Measurements from ENCODE around the gene FHOD3. TPM values are rescaled to one million over a fixed set of nuclear protein-coding genes. Genes with fewer than 3 reads are reported as not detected.

Gene FHOD3
- total RNA-seq, 1 donor from 2014 or later: not detected

- intact Hi-C loops (cut with micrococcal nuclease): no loop called here
Observed at GRCh38 chr18:36469461-36469860, 171.9 kb downstream of the FHOD3 start.

GRCh38 chr18:36470896-36471295 is 173.4 kb downstream of the FHOD3 start:
- intact Hi-C loops (cut with micrococcal nuclease): no loop called here

- intact Hi-C loops (cut with micrococcal nuclease): no loop called here
Observed at GRCh38 chr18:36471393-36471792, 173.9 kb downstream of the FHOD3 start.

GRCh38 chr18:36476433-36476832 is 178.9 kb downstream of the FHOD3 start:
- intact Hi-C loops (cut with micrococcal nuclease): no loop called here

- intact Hi-C loops (cut with micrococcal nuclease): no loop called here
Observed at GRCh38 chr18:36477776-36478175, 180.3 kb downstream of the FHOD3 start.

- intact Hi-C loops (cut with micrococcal nuclease): no loop called here
Observed at GRCh38 chr18:36481201-36481657, 183.7 kb downstream of the FHOD3 start.

- intact Hi-C loops (cut with micrococcal nuclease): no loop called here
Observed at GRCh38 chr18:36481935-36482334, 184.4 kb downstream of the FHOD3 start.

GRCh38 chr18:36484591-36484990 is 187.1 kb downstream of the FHOD3 start:
- intact Hi-C loops (cut with micrococcal nuclease): no loop called here

GRCh38 chr18:36485772-36486171 is 188.3 kb downstream of the FHOD3 start:
- intact Hi-C loops (cut with micrococcal nuclease): no loop called here

- intact Hi-C loops (cut with micrococcal nuclease): no loop called here
Observed at GRCh38 chr18:36488131-36488530, 190.6 kb downstream of the FHOD3 start.

GRCh38 chr18:36490897-36491296 is 193.4 kb downstream of the FHOD3 start:
- intact Hi-C loops (cut with micrococcal nuclease): no loop called here

- intact Hi-C loops (cut with micrococcal nuclease): no loop called here
Observed at GRCh38 chr18:36492604-36493329, 195.3 kb downstream of the FHOD3 start.

- intact Hi-C loops (cut with micrococcal nuclease): no loop called here
Observed at GRCh38 chr18:36493349-36494159, 196.0 kb downstream of the FHOD3 start.

- intact Hi-C loops (cut with micrococcal nuclease): no loop called here
Observed at GRCh38 chr18:36494160-36494437, 196.6 kb downstream of the FHOD3 start.

- intact Hi-C loops (cut with micrococcal nuclease): no loop called here
Observed at GRCh38 chr18:36496022-36496421, 198.5 kb downstream of the FHOD3 start.

- intact Hi-C loops (cut with micrococcal nuclease): no loop called here
Observed at GRCh38 chr18:36499938-36500337, 202.4 kb downstream of the FHOD3 start.

- intact Hi-C loops (cut with micrococcal nuclease): no loop called here
Observed at GRCh38 chr18:36501100-36501499, 203.6 kb downstream of the FHOD3 start.

GRCh38 chr18:36503477-36503876 is 206.0 kb downstream of the FHOD3 start:
- intact Hi-C loops (cut with micrococcal nuclease): no loop called here

- intact Hi-C loops (cut with micrococcal nuclease): no loop called here
Observed at GRCh38 chr18:36504928-36505327, 207.4 kb downstream of the FHOD3 start.

- intact Hi-C loops (cut with micrococcal nuclease): no loop called here
Observed at GRCh38 chr18:36505665-36506064, 208.2 kb downstream of the FHOD3 start.

GRCh38 chr18:36509646-36510197 is 212.2 kb downstream of the FHOD3 start:
- intact Hi-C loops (cut with micrococcal nuclease): no loop called here

- intact Hi-C loops (cut with micrococcal nuclease): no loop called here
Observed at GRCh38 chr18:36511791-36512352, 214.4 kb downstream of the FHOD3 start.

All from T-helper 2 cell treated with Interferon-gamma antibody and Interleukin-4, amounts not matched to agents 100 ng/mL and 5 ng/mL, for 36 hours (primary cell).